ENCODE data around the gene FOXN1.

DNA sequence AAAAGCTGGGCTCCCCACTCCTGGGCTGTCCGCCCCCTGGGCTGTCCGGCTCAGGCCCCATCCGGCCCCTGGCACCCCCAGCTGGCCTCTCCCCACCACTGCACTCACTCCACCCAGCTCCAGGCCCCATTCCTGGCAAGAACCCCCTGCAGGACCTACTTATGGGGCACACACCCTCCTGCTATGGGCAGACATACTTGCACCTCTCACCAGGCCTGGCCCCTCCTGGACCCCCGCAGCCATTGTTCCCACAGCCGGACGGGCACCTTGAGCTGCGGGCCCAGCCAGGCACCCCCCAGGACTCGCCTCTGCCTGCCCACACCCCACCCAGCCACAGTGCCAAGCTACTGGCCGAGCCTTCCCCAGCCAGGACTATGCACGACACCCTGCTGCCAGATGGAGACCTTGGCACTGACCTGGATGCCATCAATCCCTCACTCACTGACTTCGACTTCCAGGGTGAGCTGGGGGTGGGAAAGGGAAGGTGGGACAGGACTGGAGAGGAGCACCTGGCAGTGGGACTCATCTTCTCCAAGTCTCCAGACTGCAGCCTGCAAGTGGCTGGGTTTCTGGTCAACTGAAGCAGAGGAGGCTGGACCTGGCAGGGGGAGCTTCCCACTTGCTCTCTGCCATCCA, 28.7 kb downstream of the FOXN1 start:
- no peak for TF ChIP-seq EP300 (IDR thresholded peaks at IDR 0.05)
- TF ChIP-seq, protein P1, sequence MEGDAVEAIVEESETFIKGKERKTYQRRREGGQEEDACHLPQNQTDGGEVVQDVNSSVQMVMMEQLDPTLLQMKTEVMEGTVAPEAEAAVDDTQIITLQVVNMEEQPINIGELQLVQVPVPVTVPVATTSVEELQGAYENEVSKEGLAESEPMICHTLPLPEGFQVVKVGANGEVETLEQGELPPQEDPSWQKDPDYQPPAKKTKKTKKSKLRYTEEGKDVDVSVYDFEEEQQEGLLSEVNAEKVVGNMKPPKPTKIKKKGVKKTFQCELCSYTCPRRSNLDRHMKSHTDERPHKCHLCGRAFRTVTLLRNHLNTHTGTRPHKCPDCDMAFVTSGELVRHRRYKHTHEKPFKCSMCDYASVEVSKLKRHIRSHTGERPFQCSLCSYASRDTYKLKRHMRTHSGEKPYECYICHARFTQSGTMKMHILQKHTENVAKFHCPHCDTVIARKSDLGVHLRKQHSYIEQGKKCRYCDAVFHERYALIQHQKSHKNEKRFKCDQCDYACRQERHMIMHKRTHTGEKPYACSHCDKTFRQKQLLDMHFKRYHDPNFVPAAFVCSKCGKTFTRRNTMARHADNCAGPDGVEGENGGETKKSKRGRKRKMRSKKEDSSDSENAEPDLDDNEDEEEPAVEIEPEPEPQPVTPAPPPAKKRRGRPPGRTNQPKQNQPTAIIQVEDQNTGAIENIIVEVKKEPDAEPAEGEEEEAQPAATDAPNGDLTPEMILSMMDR (IDR thresholded peaks at IDR 0.05), result no peak
- TF ChIP-seq POLR2A (IDR thresholded peaks at IDR 0.05), result no peak

Data from stomach (tissue), 4 donors.